Activated T-cell treated with anti-CD3 and anti-CD28 coated beads for 4 hours (primary cell): Measurements from ENCODE around the gene GALNT5.
"Not testable (repeated sequence)": the region's sequence is repeated elsewhere in the genome, so short reads cannot be mapped to it uniquely, and the experiment has no call there.

Experiments used
- DNase-seq: peaks from one replicate; pipeline ENCODE4 v3.0.0-alpha.2; 2020

The GALNT5 gene, protein sequence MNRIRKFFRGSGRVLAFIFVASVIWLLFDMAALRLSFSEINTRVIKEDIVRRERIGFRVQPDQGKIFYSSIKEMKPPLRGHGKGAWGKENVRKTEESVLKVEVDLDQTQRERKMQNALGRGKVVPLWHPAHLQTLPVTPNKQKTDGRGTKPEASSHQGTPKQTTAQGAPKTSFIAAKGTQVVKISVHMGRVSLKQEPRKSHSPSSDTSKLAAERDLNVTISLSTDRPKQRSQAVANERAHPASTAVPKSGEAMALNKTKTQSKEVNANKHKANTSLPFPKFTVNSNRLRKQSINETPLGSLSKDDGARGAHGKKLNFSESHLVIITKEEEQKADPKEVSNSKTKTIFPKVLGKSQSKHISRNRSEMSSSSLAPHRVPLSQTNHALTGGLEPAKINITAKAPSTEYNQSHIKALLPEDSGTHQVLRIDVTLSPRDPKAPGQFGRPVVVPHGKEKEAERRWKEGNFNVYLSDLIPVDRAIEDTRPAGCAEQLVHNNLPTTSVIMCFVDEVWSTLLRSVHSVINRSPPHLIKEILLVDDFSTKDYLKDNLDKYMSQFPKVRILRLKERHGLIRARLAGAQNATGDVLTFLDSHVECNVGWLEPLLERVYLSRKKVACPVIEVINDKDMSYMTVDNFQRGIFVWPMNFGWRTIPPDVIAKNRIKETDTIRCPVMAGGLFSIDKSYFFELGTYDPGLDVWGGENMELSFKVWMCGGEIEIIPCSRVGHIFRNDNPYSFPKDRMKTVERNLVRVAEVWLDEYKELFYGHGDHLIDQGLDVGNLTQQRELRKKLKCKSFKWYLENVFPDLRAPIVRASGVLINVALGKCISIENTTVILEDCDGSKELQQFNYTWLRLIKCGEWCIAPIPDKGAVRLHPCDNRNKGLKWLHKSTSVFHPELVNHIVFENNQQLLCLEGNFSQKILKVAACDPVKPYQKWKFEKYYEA

DNA sequence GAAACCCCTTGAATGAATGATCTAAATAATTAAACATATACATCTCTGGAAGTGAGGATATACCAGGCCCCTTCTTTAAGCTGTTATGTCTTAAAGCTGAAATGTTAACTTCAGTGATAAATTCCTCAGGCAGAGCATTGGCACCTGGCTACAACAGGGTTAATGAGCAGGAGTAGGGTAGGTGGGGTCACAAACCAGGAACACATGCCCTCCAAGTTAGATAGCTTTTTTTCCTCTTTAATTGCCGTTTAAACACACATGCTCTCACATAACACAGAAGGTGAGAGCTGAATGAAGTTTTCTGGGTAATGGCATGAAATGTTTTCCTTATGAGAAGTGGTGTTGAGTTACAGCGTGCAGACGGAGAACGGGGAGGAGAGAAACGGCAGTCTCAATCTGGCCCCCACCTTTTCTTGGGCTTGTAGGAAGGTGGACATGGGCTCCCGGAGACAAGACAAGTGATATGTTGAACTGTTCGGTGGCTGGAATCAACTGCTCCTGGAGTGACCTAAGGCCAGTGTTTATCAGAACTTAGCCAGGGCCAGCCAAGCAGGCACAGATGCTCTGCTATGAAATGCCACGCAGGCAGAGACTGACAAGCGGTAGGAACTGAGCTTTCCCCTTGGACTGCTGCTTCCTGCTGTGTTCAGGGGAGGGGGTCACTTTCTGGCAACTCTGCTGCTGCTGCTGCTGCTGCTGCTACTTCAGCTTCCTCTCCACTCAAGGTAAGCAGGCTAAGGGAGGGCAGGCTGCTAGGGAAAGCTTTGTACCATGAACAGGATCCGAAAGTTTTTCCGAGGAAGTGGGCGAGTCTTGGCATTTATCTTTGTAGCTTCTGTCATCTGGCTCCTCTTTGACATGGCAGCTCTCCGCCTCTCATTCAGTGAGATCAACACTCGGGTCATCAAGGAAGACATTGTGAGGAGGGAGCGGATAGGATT lies at the start of gene GALNT5:
Gene GALNT5, plus strand, starts transcription at position 394 of the 941 bp plus-strand sequence. Its CDS starts 378 bp downstream, at position 772.
- DNase-seq: no peak

DNA sequence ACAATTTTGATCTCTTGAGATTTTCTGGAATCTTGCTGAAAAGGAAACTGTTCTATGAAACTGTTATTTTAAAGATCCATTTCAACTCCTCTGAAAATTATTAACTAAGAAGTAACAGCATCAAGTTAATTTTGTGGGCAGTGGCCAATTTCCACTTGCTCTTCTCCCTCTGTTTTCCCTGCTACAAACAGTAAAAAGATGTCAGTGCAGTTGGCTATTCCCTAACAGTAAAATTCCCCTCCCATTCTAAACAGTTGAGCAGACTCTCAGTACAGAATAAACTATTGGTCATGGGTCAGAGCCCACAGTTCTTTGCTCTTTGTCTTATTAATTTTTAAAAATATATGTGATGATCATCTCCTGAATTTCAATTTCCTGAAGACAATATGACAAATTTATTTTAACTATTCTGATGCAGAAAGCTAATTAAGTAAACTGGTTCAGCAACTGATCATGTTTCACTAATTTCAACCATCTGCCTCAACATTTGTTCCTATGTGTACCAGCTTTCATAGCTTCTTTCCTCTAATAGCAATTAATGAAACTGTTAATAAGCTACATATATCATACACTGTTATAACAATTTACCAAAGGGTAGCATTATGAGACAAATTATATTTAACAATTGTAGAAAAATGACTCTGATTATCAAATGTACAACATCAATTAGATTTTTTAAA lies 41.1 kb upstream of the GALNT5 start:
- no peak for DNase-seq

DNA sequence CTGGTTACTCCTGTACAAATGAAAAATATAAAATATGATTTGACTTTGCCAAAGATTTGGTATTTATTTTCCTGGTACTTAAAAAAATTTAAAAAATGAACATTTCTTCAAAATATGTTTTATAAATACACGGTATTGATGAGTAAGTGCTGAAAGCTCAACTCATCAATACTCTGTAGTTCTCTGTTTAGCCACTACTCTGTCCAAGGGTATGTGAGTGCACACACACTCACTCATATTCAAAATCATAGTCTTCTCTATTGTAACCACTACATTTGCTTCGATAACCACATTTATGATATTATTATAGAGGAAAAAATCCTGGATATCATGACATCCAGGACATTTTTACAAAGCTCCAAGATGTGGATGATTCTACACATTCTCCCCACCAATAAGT lies 40.1 kb upstream of the GALNT5 start:
- no peak for DNase-seq

DNA sequence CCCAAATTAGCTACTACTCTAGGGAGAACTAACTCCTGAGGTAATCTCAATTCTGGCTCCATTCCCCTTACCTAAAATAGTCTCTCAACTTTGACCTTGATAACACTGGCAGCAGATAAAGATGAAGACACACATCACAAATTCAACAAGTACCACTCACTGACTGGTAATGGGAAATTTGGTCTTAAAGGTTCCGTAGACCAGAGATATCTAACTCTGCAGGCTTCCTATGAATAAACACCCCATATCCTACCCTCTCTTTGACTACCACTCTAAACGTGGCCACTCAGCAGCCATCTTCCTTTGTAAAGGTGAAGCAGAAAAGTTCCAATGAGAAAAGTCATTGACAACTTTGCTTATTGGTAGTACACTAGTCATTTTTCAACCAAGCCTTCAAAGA lies 38.6 kb upstream of the GALNT5 start:
- DNase-seq: no peak

DNA sequence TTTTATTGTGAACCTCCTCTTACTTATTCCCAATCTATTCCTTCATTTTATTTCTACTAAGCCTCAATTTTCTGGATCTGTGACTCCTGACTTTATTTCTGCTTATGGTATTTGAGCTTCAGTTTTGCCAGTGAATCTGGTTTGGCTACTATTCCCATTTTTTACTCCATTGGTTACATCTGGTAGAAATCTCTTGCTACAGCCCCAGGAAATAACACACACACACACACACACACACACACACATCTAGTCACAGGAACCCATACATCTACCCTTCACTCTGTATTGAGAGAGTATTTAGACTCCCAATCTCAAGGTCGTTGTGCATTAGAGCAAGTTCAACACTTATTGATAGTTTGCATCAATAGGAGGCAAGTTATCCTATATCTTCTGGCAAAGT lies 37.0 kb upstream of the GALNT5 start:
- no peak for DNase-seq

DNA sequence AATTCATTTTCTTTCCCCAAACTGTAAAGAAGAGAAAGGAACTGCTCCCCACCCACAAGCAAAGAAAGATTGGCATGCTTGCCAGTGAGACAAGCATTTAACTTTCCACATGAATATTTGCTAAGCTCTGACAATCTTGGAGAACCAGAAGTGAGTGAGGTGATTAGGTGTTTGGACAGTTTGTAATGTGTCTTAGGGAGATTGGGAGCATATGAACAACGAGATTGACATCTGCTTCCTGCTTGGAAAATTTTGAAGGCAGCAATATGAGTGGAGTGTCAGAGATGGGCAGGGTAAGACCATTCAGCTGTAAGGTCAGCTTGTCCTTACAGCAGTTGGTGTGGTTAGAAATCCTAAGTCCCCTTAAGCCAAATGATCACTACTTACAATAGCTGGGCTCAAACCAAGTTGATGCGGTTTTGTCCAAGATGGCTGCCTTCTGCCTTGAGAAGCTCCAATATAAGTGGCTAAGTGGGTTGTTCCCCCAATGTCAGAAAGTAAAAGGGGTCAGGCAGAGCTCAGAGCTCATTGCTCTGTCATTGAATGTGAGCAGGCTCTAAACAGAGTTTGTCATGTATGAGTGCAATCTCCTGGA lies 36.0 kb upstream of the GALNT5 start:
- no peak for DNase-seq

DNA sequence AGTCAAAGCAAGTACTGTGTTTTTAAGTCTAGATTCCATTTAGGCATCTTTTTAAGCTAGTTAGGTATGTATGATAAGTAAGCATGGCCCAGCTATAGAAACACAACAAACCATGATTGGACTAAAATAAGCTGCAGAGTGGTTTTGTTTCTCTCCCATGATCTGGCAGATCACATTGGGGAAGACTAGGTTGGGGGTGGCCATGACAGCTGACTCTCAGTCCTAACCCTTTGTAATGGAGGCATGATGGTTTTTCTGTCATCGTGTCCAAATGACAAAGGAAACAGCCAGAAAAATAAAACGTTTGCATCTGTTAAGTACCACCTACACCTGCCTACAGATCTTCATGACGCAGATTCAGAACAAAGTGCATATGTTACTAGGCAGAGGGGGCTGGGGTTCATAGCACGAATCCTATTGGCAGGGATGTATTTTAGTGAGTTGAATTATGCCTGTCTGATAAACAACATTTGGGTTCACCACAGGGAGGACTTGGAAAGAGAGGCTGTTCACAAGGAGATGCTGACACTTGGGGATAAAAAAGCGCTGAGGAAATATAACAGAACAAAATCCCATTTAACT lies 33.8 kb upstream of the GALNT5 start:
- no peak for DNase-seq

DNA sequence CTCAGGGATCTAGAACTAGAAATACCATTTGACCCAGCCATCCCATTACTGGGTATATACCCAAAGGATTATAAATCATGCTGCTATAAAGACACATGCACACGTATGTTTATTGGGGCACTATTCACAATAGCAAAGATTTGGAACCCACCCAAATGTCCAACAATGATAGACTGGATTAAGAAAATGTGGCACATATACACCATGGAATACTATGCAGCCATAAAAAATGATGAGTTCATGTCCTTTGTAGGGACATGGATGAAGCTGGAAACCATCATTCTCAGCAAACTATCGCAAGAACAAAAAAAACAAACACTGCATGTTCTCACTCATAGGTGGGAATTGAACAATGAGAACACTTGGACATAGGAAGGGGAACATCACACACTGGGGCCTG lies 33.1 kb upstream of the GALNT5 start:
- not testable (repeated sequence) for DNase-seq

DNA sequence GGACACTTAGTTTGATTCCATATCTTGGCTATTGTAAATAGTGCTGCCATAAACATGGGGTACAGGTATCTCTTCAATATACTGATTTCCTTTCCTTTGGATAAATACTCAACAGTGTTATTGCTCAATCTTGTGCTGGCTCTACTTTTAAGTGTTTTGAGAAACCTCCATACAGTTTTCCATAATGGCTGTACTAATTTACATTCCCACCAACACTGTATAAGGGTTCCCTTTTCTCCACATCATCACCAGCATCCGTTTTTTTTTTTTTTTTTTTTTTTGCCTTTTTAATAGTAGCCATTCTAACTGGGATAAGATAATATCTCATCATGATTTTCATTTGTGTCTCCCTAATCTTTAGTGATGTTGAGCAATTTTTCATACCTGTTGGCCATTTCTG lies 29.9 kb upstream of the GALNT5 start:
- DNase-seq: no peak

DNA sequence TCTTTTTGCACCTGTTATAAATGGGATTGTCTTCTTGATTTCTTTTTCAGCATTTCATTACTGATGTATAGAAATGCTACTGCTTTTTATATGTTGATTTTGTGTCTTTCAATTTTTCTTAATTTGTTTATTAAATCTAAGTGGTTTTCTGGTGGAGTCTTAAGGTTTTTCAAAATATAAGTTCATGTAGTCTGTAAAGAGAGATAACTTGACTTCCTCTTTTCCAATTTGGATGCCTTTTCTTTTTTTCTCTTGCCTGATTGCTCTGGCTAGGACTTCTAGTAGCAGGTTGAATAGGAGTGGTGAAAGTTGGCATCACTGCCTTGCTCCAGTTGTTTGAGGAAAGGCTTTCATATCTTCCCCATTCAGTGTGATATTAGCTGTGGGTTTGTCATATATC lies 28.6 kb upstream of the GALNT5 start:
- DNase-seq: no peak

DNA sequence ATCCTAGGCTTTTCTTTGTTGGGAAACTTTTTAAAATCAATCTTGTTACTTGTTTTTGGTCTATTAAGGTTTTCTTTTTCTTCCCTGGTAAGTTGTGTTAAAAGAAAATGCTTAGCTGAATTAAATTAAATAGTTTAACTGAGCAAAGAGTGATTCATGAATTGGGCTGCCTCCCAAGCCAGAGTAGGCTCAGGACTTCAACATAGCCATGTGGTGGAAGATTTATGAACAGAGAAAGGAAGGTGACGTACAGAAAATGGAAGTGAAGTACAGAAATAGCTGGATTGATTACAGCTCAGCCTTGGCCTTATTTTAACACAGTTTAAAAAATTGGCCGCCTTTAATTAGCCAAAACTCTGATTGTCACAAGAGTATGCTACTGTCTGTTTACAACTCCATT lies 27.9 kb upstream of the GALNT5 start:
- no peak for DNase-seq

DNA sequence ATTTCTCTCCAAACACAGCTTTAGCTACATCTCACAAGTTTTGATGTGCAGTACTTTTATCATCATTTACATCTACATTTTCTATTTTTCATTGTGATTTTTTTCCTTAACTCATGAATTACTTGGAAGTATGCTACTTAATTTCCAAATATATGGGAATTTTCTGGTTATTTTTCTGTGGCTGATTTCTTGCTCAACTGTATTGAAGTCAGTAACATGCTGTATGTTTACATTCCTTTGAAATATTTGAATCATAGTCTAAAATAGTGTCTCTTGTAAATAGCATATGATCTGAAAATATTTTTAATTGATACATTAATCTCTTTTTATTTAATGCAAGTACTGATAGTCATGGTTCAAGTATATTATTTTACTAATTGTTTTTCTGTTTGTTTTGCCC lies 26.0 kb upstream of the GALNT5 start:
- no peak for DNase-seq

DNA sequence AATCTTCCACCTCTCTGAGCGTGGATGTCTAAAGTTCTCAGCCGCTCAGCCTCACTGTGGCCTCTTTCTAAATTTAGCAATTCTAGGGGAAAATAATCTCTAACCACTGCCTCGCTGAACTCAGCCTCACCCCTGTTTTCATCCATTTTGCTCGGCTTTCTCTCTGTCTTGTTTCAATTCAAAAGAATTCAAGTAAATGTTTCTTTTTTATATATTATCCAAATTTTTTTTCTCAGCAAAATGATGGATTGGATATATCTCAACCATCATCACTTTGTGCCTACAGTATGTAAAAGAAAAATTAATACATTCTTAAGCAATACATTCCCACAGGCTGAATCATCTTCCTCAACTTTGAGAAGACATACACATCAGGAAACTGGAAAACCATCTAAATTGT lies 24.0 kb upstream of the GALNT5 start:
- DNase-seq: no peak

DNA sequence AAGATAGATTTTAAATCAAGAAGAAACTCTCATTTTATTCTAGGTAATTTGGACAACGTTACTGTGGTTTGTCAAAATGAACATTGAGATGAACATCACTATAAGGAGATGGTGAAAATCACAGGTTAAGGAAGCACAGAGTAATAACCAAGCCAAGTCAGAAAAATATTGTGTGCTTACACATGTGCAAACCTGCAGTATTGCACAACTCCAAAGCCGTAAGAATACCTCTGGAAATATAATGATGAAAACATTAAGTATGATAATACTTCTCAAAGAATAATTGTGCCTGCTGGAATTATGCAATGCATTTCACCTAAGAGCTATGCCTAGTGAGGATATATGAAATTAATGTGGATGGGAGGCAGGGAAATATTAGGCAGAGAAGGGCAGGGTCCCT lies 21.1 kb upstream of the GALNT5 start:
- DNase-seq: no peak

DNA sequence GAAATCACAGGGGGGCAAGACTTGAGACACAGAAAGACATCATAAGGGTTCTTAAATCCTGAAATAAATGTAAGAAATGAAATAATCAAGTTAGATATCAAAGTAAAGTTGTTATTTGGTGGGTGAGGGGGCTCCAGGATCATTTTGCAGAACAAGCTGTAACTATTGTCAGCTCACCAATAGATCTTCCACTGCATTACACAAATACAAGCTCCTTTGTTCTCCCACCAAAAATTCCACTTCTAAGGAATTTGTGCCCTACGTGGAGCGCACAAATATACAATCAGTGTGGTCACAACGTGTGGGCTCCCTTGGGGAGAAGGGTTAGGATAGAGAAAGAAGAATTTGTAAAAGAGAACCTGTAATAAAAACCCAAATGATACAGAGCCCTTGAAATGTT lies 19.2 kb upstream of the GALNT5 start:
- DNase-seq: no peak

DNA sequence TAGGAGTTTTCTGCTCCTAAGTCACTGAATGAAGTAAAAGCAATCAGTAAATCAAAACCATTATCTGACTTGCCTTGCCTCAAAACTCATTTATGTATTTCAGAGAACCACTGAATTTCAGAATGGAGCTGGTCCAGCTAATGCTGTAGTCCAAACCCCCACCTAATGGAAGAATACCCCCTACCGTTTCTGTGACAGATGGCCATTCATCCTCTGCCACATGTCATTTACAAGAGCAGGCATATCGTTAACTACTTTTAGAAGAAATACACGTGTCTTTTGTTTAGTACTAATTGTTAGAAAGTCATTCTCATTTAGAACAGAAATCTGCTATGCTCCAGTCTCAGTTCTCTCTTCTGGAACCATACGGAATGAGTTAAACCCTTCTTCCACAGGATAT lies 12.8 kb upstream of the GALNT5 start:
- DNase-seq: no peak

DNA sequence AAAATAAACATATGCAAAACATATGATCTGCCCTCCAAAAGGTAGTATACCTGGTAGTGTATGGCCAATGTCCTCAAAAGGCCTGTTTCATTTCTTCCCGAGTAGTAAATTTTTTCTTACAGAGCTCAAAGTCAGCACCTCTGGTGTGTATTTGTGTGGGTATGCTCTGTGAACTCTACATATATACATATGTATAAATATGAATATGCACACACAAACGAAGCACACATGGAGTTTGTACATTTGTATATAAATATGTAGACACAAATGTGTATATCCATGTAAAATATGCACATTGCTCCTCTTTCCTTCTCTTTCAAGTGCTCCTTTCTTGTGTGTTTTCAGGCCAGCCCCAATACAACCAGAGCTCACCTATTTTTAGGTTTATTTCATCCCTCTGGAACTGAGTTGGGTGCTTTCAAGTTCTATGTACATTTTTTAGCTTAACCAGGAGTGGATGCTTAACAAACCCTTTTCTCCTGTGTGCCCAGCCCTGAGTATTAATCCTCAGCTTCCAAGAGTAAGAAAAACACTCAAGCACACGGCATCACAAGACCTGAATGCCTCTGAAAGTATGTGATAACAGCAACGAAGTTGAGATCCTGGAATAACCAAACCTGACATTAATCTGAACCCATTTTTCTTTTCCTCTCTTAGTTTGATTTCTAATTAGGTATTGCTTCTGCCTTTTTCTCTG lies 12.2 kb upstream of the GALNT5 start:
- no peak for DNase-seq

DNA sequence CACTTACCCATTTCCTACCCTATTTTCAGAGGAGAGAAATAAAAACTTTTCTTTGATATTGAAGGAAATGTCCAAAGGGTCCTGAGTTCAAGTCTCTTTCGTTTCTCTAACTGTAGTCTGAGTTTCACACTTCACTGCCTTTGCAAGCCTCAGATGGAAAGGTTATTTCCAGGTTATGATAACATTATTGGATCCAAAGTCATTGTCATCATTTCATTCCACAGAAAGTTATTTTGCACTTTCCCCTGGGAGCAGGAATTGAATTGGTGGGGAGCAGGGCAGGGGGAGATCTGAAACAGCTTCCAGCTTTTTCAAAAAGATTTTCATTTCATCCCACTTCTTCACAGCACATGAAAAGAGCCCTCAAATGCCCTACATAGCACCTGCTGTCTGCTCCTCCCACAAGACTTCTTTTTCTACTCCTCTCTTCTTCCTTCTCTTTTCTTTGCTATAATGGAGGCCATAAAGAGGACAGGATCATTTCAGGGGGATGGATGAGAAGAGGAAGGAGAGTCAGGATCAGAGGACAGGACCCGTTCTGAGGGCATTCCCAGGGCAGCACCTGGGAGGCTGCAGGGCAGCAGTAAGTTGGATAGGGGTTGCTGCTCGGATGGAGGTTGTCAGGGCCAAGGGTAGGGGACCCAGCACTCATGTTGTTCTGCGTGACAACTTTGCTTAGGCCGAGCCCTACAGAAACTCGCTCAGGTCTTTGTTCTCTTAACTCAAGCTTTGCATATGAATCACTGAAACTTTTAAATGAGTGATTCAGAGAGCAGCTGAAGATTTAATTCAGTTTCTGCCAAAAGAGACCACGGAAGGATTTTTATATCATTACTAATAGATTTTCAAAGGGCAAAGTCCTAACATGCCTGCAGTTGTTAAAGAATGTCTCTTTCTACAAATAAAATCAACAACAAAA lies 11.4 kb upstream of the GALNT5 start:
- DNase-seq: no peak

DNA sequence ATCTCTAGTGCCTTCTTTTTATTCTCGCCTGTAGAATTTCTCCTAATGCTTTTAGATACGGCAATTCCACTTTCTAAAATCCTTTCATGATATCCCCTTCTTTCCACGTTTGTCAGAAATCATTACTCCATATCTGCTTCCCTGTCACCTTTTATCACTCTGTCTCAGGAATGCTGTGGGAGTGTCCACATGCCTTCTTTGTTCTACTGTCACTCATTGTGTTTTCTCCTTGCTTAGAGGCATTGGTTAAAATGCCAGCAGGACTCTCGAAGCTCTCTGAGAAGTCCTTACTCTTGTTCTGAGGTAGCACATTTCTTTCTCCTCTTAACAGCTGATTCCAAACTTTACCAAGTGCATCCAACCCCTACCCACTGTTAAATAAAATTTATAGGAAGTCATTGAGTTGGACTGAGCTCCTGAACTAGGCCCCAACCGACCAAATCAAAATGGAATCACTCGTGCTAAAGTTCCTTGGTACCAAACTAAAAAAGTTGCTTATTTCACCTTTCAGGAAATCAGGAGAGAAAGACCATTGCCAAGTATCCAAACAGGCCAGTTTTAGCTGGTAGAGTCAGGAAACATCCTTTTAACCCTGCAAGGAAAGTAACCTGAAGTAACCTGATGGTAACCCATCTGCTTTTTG lies 10.6 kb upstream of the GALNT5 start:
- no peak for DNase-seq
